Kidney glomerular epithelial cell (primary cell): Measurements from ENCODE around the gene PAPSS2.
"Not testable (repeated sequence)": the region's sequence is repeated elsewhere in the genome, so short reads cannot be mapped to it uniquely, and the experiment has no call there.

Source experiments
- DNase-seq: peaks from one replicate; lab custom pipeline; 2025; lab: John Stamatoyannopoulos, UW

Gene PAPSS2

GRCh38 chr10:87642988-87643387 lies 16.7 kb upstream of the PAPSS2 start:
- no peak for DNase-seq

GRCh38 chr10:87643920-87644319 lies 15.8 kb upstream of the PAPSS2 start:
- no peak for DNase-seq

GRCh38 chr10:87644500-87644899 lies 15.2 kb upstream of the PAPSS2 start:
- not testable (repeated sequence) for DNase-seq

- DNase-seq, result no peak
Measured at GRCh38 chr10:87646192-87646909, 13.3 kb upstream of the PAPSS2 start.

GRCh38 chr10:87646935-87647334 lies 12.7 kb upstream of the PAPSS2 start:
- DNase-seq, result no peak

- DNase-seq, result no peak
Measured at GRCh38 chr10:87650838-87651589, 8.7 kb upstream of the PAPSS2 start.

- peak; percentile 22 for DNase-seq
Measured at GRCh38 chr10:87651801-87652200, 7.9 kb upstream of the PAPSS2 start.

GRCh38 chr10:87652261-87652660 lies 7.4 kb upstream of the PAPSS2 start:
- DNase-seq, result no peak

GRCh38 chr10:87654212-87654611 lies 5.5 kb upstream of the PAPSS2 start:
- DNase-seq, result no peak

- peak; percentile 38 for DNase-seq
Measured at GRCh38 chr10:87656431-87657072, 3.1 kb upstream of the PAPSS2 start.

GRCh38 chr10:87657371-87657770 lies 2.3 kb upstream of the PAPSS2 start:
- peak; percentile 43 for DNase-seq

- DNase-seq, result peak; percentile 61
Measured at GRCh38 chr10:87658321-87658795, 1.3 kb upstream of the PAPSS2 start.

- DNase-seq, result no peak
Measured at GRCh38 chr10:87658858-87659555, 671 bp upstream of the PAPSS2 start.

GRCh38 chr10:87660484-87661133 lies 931 bp downstream of the PAPSS2 start:
- DNase-seq, result no peak

- no peak for DNase-seq
Measured at GRCh38 chr10:87661861-87662785, 2.4 kb downstream of the PAPSS2 start.

- DNase-seq, result no peak
Measured at GRCh38 chr10:87664276-87664701, 4.6 kb downstream of the PAPSS2 start.

GRCh38 chr10:87667493-87667892 lies 7.8 kb downstream of the PAPSS2 start:
- DNase-seq, result no peak

- DNase-seq, result no peak
Measured at GRCh38 chr10:87668324-87669074, 8.8 kb downstream of the PAPSS2 start.

- no peak for DNase-seq
Measured at GRCh38 chr10:87669752-87670151, 10.1 kb downstream of the PAPSS2 start.

- no peak for DNase-seq
Measured at GRCh38 chr10:87670586-87670985, 10.9 kb downstream of the PAPSS2 start.
